ENCODE measurements around the gene C2CD3. TPM values are rescaled to one million over a fixed set of nuclear protein-coding genes. Genes with fewer than 3 reads are reported as not detected.

C2CD3 gene
- 13.8 TPM for total RNA-seq
- long read RNA-seq, full-length matches to known transcripts, result 3 of 9 reads
- long read RNA-seq, partial matches to known transcripts, result 3 of 9 reads
- long read RNA-seq, other reads (novel, unspliced or antisense), result 3 of 9 reads

GRCh38 chr11:74170694-74171629 is at the start of gene C2CD3, which contains the start of gene PPME1:
Gene C2CD3 (minus strand): TSS chr11:74171002. CDS start chr11:74170792, 210 bp downstream.
Gene PPME1 (plus strand): TSS chr11:74171289. CDS start chr11:74171422, 133 bp downstream.
- peaks cover 53% of the 10 kb centered on the region for H3K4me1 ChIP-seq
- peak; percentile 98 for DNase-seq
- intact Hi-C loops (cut with micrococcal nuclease), result no loop called here
- TF ChIP-seq CTCF (IDR thresholded peaks at IDR 0.05; ENCODE audit: borderline replicate concordance), result peak; percentile 44
- H3K9me3 ChIP-seq (replicated peaks), result no peaks in the 10 kb centered on the region
- H3K27ac ChIP-seq (replicated peaks), result peak within 1 kb of the TSS; percentile 92
- peak within 1 kb of the TSS; percentile 73 for H3K4me3 ChIP-seq
- peaks cover 24% of the 10 kb centered on the region for H3K36me3 ChIP-seq
- H3K27me3 ChIP-seq (ENCODE audit: low read depth), result no peaks in the 10 kb centered on the region

- Histone ChIP-seq H3K27me3 (ENCODE audit: low read depth) (no peaks in the 10 kb centered on the region), H3K27ac (replicated peaks) (no peak overlapping the region), H3K9me3 (replicated peaks) (no peaks in the 10 kb centered on the region), H3K4me3 (no peak overlapping the region), H3K4me1 (no peaks in the 10 kb centered on the region), H3K36me3 (peaks cover 6% of the 10 kb centered on the region)
- intact Hi-C loops (cut with micrococcal nuclease), result no loop called here
- DNase-seq, result no peak
- no peak for TF ChIP-seq CTCF (IDR thresholded peaks at IDR 0.05; ENCODE audit: borderline replicate concordance)
Measured at GRCh38 chr11:74220376-74220775, 49.6 kb upstream of the C2CD3 start.

GRCh38 chr11:74212533-74212932 is 41.7 kb upstream of the C2CD3 start:
- H3K9me3 ChIP-seq (replicated peaks), result peaks cover 6% of the 10 kb centered on the region

GRCh38 chr11:74208507-74208906 is 37.7 kb upstream of the C2CD3 start:
- H3K27me3 ChIP-seq (ENCODE audit: low read depth), result no peaks in the 10 kb centered on the region
- no peaks in the 10 kb centered on the region for H3K4me1 ChIP-seq
- H3K36me3 ChIP-seq, result peaks cover 66% of the 10 kb centered on the region
- intact Hi-C loops (cut with micrococcal nuclease), result no loop called here
- H3K9me3 ChIP-seq (replicated peaks), result no peaks in the 10 kb centered on the region
- no peak for TF ChIP-seq CTCF (IDR thresholded peaks at IDR 0.05; ENCODE audit: borderline replicate concordance)
- H3K4me3 ChIP-seq, result no peak overlapping the region
- H3K27ac ChIP-seq (replicated peaks), result no peak overlapping the region
- no peak for DNase-seq

More at GRCh38 chr11:74212533-74212932, 41.7 kb upstream of the C2CD3 start:
- no peaks in the 10 kb centered on the region for H3K27me3 ChIP-seq (ENCODE audit: low read depth)
- peaks cover 62% of the 10 kb centered on the region for H3K36me3 ChIP-seq
- H3K4me3 ChIP-seq, result no peak overlapping the region
- DNase-seq, result no peak
- H3K4me1 ChIP-seq, result no peaks in the 10 kb centered on the region
- H3K27ac ChIP-seq (replicated peaks), result no peak overlapping the region
- TF ChIP-seq CTCF (IDR thresholded peaks at IDR 0.05; ENCODE audit: borderline replicate concordance), result no peak
- intact Hi-C loops (cut with micrococcal nuclease), result no loop called here

- no peak for DNase-seq
- no peak overlapping the region for H3K4me3 ChIP-seq
- H3K36me3 ChIP-seq, result peaks cover 50% of the 10 kb centered on the region
- H3K9me3 ChIP-seq (replicated peaks), result no peaks in the 10 kb centered on the region
- no peaks in the 10 kb centered on the region for H3K4me1 ChIP-seq
- intact Hi-C loops (cut with micrococcal nuclease), result no loop called here
- TF ChIP-seq CTCF (IDR thresholded peaks at IDR 0.05; ENCODE audit: borderline replicate concordance), result no peak
- no peak overlapping the region for H3K27ac ChIP-seq (replicated peaks)
- no peaks in the 10 kb centered on the region for H3K27me3 ChIP-seq (ENCODE audit: low read depth)
Measured at GRCh38 chr11:74206746-74207145, 35.9 kb upstream of the C2CD3 start.
